HG03432 (cell line): ENCODE measurements around the gene KCNJ18.
"Not testable (repeated sequence)": the region's sequence is repeated elsewhere in the genome, so short reads cannot be mapped to it uniquely, and the experiment has no call there.

ENCODE experiments used
- ATAC-seq: cut with Tn5 transposase; IDR thresholded peaks from one replicate; pipeline ENCODE4 v1.9.1; 2021; ENCODE audit warnings: mild to moderate bottlenecking, moderate library complexity; ENCODE audit not compliant: unreplicated experiment

The KCNJ18 gene

DNA sequence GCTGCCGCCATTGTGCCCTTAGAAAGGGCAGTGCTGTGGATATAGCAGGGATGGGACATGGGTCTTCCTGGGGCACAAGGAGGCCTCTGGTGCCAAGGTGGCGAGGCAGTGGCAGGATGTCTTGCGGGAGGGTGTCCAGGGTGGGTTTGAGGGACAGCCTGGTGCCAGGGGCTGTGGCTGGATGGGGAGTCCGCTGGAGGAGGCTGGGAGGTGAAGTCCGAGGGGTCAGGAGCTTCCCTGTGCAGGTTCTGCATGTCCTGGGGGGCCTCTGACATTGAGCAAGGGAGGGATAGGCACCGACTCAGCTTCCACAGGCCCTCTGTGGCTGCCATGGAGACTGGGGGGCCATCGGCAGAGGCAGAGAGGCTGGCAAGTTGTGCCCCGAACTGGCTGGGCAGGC is 9.7 kb downstream of the KCNJ18 start:
- not testable (repeated sequence) for ATAC-seq

DNA sequence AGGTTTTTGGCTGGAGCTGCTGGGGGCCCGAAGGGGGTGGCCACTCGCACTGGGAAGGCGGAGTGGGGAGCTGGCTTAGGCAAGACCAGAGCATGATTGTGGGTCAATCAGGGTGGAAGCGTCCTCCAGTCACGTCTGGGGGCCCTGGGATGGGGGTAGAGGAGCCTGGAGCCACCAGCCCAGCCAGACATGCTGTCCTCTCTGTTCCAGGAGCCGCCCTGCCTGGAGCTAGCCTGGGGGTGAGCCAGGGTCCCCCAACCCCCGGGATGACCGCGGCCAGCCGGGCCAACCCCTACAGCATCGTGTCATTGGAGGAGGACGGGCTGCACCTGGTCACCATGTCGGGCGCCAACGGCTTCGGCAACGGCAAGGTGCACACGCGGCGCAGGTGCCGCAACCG is 10.2 kb downstream of the KCNJ18 start:
- ATAC-seq, result not testable (repeated sequence)

DNA sequence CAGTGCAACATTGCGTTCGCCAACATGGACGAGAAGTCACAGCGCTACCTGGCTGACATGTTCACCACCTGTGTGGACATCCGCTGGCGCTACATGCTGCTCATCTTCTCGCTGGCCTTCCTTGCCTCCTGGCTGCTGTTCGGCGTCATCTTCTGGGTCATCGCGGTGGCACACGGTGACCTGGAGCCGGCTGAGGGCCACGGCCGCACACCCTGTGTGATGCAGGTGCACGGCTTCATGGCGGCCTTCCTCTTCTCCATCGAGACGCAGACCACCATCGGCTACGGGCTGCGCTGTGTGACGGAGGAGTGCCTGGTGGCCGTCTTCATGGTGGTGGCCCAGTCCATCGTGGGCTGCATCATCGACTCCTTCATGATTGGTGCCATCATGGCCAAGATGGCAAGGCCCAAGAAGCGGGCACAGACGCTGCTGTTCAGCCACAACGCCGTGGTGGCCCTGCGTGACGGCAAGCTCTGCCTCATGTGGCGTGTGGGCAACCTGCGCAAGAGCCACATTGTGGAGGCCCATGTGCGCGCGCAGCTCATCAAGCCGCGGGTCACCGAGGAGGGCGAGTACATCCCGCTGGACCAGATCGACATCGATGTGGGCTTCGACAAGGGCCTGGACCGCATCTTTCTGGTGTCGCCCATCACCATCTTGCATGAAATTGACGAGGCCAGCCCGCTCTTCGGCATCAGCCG is 10.8 kb downstream of the KCNJ18 start:
- ATAC-seq, result not testable (repeated sequence)

DNA sequence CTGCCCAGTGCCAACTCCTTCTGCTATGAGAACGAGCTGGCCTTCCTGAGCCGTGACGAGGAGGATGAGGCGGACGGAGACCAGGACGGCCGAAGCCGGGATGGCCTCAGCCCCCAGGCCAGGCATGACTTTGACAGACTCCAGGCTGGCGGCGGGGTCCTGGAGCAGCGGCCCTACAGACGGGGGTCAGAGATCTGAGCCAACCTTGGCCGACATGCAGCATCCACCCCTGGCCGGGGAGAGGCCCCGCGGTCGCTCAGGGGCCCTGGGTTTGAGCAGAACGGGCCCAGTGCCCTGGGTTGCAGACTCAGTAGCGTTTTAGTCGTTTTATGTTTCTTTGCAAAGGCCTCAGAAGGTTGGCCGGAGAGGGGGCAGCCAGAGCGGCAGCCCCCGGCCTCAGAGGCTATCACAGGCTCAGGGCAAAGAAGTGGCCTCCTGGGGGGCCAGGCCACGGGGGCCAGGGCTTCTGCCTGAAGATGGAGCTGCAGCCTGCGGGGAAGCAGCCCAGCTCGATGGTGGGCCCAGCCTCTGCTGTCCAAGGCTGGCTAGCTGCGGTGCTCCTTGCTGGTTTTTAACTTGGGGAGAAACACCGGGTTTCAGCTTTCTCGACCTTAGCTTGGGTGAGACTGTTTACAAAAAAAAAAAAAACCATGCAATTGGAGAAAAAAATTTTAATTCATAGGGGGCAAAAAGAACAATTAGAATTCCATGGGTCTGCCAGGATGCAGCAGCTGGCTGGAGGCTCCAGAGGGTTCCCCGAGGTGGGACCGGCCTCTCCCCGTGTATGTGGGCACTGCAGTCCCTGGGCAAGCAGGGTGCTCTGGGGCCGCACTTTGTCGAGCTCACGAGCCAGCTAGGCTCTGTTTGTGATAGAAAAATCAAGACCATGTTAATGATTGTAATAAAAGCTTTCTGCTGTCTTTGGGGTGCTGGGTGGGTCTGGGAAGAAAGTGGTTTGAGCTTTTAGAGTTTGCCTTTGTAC is 11.9 kb downstream of the KCNJ18 start:
- not testable (repeated sequence) for ATAC-seq

DNA sequence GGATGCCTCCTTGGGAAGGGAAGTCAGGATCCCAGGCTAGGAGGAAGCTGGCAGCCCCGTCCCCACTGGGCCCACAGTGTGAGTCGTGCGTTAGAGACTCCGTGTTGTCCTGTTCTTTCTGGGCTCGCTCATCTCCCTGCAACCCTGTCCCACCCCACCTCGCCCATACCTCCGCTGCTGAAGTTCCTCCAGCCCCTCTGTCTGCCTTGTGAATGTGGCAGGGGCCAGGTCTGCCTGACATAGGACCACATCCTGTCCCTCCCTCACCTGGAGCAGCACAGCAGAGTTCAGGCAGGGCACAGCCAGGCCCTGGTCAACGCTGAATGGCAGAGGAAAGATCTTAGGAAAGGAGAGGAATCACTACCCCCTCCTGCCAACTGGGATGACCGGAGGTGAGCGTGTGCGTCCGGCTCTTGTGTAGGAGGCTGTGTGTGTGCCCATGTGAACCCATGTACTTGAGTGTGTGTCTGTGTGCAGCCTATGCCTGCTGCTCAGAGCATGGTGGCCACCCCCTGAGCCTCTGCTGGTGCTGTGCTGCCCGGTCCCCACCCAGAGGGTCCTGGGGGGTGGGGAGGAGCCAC is 12.8 kb downstream of the KCNJ18 start:
- ATAC-seq, result no peak

DNA sequence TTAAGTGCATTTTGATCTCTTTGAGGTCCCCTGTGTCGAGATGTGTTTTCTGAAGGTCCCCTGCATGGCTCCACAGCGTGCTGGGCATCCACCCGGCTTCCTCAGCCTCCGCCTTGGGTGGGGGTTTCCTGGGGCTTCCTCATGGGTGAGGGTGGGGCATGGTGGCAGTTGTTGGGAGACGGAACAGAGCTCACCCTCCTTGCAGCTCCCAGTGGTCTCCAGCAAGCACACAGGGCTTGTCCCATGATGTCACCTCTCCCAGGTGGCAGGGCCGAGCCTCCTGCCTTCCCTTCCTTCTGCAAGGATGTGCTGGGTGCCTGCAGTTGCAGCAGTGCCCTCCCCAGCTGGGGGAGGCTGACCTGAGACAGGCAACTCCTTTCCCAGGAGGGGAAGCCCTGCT is 13.4 kb downstream of the KCNJ18 start:
- not testable (repeated sequence) for ATAC-seq

DNA sequence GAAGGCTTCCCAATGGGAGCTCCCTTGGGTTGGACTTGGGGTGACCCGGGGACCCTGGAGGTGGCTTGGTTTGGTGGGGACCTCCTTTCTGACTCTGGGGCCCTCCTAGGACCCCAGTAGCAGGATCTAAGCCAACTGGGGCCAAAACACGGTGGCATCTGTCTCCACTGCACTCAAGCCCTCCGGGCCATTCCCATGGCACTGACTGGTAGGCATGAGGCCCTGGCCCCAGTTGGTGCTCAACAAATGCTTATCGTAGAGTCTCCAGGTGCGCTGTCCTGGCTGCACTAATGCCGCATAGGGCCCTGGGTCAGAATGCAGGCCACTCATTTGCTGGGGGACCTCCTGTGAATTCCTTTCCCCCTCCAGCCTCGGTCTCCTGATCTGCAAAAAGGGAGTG is 14.2 kb downstream of the KCNJ18 start:
- ATAC-seq, result not testable (repeated sequence)

DNA sequence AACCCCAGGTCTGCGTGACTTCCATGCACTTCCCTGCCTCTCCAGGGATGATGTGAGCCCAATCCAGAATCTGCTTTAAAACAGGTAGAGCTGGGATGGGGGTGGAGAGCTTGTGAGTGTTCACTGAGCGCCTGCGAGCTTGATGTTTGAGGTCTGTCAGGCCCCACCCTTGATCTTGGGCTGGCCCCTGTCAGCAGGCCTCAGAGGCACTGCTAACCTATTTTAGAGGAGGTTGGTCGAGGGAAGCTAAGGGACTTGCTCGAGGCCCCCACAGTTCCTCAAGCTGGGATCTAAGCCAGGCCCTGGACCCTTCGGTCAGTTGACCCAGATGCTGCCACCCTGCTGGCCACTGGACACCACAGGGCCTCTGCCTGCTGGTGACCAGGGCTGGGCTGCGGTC is 14.8 kb downstream of the KCNJ18 start:
- not testable (repeated sequence) for ATAC-seq

DNA sequence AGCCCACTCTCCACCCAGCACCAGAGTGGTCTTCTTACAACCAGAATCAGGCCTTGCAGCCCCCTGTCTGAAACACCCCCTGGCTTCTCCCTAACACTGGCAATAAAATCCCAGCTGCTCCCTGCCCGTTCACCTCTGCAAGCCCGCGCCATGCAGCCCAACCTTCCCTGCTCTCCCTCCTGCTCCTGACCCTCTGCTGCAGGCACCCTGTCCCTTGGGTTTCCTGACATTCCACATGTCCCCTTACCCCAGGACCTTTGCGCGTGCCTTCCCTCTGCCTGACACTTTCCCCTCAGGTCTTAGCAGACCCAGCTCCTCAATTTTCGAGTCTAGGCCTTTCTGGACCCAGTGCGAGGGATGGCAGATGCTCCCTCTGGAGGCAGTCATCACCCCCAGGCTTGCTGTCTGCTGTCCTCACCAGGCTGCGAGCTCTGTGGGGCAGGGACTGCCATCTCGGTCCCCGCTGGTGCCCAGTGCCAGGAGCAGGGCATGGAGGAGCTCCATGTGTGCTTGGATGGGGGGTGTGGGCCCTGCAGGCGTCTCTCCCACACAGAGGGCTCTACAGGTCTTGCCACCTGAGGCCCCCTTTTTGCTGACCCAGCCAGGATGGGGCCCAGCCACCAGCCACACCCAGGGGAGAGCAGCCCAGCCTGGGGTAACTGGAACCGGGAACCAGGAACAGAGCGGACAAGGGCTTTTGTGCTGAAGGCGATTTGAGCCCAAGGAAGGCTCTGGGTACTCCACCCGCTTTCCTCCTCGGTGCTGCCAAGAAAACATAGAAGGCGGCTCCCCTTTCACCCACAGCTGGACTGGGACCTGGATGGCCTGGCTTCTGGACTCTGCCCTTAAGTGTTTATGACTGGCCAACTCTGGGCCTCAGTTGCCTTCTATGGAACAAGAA is 15.6 kb downstream of the KCNJ18 start:
- not testable (repeated sequence) for ATAC-seq

DNA sequence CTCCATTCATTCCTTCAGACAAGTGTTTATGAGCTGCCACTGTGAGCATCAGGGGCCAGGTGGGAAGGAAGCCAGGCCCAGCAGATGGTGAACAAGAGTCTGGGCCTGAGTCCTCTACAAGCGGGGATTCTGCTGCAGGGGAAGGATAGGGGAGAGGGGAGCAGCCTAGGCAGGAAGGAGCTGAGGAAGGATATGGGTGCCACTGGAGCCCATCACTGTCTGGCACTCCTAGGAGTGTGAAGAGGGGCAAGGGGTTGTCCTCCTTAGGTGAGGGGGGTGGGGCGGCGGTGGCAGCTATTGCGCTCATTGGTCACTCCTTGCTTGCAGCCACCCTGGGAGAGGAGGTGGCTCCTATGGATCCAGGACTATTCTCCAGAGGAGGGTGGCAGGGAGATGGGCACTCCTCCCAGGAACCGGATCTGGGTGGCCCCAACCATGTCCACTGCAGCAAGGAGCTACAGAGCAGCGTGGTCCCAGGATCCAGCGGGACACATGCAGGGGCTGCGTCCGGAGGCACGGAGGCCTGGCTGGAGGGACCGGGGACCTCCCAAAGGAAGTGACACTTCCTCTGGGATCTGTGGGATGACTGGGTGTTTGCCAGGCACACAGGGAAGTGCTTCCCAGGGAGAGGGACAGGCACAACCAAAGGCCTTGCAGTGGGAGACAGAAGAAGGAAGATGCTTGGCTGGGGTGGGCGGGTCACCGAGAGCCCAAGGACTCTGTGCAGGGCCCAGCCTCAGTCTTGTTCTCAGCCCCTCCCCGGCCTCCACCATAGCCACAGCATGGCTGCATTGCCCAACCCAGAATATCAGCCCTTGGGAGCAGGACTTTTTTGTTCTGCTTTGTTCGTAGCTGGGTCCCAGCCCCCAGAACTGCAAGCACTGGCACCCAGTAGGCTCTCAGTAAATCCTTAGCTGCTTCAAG is 16.6 kb downstream of the KCNJ18 start:
- not testable (repeated sequence) for ATAC-seq

DNA sequence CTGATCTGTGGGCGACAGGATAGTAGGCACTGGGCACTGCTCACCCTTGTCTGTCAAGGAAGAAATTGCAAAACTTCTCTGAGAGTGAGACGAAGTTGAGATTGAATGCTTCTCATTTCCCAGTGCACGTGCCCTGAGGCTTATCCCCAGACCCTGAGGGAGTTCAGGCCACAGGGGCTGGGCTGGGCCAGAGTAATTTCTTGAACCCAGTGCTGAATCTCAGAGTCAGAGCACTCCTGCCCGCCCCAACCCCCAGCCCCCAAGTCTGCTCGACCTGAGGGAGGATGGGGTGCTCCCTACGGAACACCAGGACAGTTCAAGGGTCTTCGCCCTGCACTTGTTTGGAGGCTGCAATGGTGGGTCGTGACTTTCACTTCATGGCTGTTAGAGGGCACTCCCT is 17.7 kb downstream of the KCNJ18 start:
- ATAC-seq, result not testable (repeated sequence)

DNA sequence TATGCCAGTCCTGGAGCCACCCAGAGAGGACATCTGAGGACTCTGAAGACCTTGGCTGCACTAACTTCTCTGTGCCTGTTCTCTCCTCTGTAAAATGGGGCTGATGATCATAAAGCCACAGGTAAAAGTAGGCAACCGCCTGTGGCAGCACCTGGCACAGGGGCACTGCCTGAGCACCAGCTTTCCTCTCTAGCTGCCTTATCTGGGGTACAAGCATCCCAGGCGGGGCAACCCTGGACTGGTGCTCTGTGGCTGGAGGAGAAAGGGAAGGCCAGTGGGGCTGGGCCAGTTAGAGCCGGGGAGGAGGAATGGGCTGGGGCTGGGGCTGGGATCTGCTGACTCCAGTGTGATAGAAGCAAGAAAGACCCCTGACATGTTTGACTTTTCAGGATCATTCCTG is 18.2 kb downstream of the KCNJ18 start:
- ATAC-seq, result not testable (repeated sequence)

DNA sequence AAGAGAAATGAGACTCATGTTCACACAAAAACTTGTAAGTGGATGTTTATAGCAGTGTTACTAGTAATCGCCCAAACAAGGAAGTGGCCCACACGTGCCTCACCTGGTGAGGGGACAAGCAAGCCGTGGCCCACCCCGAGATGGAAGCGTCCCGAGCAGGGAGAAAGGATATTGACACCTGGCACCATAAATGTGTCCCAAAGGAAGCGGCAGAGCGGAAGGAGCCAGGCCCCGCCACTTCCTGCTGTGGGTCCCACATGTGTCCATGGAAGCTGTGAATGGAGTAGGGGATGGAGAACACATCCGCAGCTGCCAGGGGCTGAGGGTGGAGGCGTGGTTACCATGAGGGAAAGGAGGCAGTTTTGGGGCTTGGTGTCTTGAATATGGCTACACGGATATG is 18.9 kb downstream of the KCNJ18 start:
- ATAC-seq, result no peak

DNA sequence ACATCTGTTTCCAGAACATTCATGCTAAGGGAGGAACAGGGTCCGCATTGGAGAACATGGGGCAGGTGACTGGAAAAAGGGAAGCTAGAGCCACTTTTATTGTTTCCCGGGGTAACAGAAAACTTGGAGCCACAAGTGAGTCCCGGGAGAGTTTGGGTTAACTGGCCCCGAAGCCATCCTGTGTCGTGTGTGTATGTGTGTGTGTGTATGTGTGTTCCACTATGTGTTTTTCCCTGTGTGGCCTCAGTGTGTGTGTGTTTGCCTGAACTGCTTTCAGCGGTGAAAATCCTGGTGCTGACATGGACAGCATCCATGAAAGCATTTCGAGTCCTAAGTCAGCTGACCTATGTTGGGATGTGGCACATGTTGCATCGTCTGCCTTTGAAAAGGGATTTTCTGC is 20.7 kb downstream of the KCNJ18 start:
- not testable (repeated sequence) for ATAC-seq

DNA sequence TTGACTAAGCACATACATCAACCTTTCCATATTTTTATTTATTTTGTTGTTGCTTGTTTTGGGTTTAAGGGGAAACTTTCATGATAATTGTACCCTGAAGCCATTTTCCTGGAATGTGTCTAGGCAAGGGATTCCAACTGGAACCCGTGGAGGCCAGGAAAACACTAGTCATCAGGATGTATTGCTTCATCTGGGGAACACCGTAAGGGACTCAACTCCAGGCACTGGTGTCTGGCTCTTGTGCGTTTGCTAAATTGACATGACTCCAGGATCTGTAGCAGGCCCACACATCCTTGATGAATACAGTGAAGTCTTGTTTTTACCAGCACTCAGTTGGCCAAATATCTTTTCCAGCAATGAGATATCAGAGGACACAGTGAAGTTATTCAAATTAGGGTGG is 21.3 kb downstream of the KCNJ18 start:
- ATAC-seq, result not testable (repeated sequence)

DNA sequence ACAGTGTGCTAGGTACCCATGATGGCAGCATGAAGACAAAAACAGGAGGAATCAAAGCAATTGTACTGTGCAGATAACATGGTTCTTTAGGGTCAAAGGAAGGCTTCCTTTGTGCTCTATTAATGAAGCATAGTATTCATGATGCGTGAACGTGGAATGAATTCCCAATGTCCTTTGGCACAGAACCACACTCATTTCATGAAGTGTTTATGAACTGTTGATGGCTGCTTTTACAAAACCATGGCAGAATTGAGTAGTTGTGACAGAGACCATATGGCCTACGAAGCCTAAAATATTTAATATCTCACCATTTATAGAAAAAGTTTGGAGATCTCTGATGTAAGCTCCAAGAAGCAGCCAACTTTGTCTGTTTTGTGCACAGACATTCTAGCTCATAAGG is 22.4 kb downstream of the KCNJ18 start:
- ATAC-seq, result not testable (repeated sequence)

DNA sequence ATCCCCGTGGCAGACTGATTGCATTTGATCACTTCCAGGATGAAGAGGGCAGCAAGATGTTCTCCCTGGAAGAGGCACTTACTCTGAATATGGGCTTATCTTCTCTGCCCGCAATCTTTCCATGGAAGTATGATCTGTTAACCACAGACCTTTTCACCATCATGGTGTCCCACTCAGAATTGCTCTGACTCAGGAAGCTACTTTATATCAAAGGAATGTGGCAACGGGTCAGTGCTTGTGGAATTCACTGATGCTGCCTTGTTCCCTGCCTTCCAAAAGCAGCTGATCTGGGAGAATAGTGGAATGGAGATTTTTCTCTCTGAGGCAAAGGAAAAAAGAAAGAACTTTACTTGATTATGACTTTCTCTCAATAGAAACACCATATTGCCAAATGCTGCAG is 23.6 kb downstream of the KCNJ18 start:
- not testable (repeated sequence) for ATAC-seq

DNA sequence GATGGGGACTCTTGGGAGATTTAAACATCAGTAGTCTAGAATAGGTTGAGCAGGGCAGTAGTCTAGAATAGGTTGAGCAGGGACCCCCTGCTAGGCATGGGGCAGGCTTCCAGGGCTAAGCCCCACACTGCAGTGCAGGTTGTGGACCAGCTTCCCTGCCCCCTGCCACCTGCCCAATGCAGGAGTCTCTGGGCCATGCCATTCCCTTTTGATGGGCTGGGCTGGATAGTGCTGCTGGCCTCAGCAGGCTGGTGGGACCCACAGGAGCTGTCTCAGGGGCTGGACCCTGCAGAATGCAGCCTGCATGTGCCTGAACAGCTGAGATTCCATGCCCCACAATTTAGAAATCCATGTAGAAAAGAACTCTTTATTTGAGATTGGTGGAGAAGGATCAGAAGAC is 26.6 kb downstream of the KCNJ18 start:
- not testable (repeated sequence) for ATAC-seq

DNA sequence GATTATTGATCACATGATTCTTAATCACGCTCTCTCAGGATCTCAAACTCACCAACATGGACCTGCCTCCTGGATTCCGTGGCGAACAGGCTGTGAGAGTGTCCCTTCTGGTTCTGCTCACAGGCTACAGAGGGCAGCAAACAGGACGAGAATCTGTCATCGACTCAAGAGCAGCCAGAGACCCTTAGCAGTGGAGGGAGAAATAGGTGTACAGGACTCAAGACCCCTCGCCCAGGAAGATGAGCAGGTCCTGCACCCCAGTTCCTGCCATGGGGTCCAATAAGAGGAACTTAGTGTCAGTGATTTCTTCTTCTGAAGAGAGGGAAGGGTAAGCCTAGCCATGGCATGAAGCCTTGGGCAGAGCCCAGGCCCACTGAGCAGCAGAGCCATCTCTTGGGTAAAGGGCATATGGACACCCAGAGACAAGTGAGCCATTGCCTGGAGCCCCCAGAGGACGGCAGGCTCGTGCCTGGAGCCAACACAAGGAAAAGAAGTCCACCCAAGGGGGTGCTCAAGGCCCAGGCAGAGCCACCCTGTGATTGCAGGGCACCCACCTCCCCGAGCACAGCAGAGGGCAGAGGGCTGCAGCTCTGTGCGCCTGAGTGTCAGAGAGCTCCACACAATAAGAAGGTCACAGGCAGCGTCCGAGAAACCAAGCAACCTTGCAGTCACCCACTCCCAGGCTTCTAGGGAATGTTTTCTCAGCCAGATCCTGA is 27.3 kb downstream of the KCNJ18 start:
- ATAC-seq, result not testable (repeated sequence)
